Measurements from ENCODE around the gene MAP7D1. TPM values are rescaled to one million over a fixed set of nuclear protein-coding genes. Genes with fewer than 3 reads are reported as not detected.

The MAP7D1 gene
- total and polyA plus RNA-seq, 10 of the 15 experiments (the other 5 are each of a cell fraction or from before 2014, with no cell fraction given) = 4.4 to 97.6 (median 24.2) TPM

DNA sequence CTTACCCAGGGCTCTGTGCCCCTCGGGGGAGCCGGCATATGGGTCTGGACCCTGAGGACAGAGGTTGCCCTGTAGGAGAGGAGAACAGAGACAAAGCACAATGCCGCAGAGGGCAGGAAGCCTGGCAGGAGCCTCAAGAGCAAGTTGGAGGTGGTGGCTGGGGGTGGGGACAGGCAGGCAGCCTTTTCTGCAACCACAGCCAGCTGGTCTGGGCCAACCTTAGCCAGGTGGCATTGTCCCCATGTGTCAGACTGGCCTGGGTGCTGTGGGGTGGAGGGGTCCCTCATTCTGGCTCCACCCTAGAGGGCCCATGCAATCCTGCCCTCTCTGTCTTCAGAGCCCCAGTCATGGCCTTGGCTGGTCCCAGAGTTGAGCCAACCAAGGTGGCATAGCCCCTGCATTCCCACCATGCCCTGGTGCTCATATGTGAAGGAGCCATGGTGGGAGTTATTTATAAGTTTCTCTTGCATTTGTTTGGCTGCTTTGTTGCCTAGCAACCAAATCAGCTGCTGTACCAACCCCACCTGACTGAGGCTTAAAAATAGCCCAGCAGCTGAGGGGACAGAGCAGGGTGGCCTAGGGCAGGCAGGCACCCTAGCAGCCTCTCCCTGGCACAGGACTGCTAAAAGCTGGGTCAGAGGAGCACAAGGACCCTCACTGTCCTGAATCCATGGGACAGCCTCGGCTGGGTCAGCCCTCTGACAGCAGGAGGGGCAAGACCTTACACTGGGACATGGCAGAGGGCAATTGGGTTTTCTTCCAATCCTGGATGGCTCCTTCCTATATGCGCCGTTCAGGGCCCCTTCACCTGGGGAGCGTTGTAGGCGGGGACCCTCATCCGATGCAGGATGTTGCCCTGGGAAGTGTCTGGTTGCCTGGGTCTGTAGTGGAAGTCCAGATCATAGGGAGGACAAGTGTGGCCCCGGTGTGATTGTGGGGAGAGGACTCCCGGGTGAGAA lies 19.5 kb downstream of the MAP7D1 start:
- SMC1A ChIA-PET (ENCODE audit: uncharacterized antibody, unreplicated experiment) = interaction anchor here (1.1 kb wide), 1 partner anchor 26 kb away, joined by 5 read pairs; the partner anchor contains the start of gene TRAPPC3
- Histone ChIP-seq H3K36me3 (ENCODE audit: control insufficient read depth in 2 of 2, insufficient read depth in 2 of 2, low read length in 1 of 2) (peaks cover 19 to 57% of the 10 kb centered on the region in 2 experiments), H3K79me2 (ENCODE audit: control insufficient read depth, insufficient read depth, low read length) (no peaks in the 10 kb centered on the region), H3K9me3 (replicated peaks; ENCODE audit: control insufficient read depth, insufficient read depth, low read length) (no peaks in the 10 kb centered on the region), H3K9ac (ENCODE audit: control insufficient read depth, insufficient read depth, low read length) (no peak overlapping the region), H3K27me3 (replicated peaks in 1 of 2; ENCODE audit: control insufficient read depth in 2 of 2, insufficient read depth in 2 of 2, low read length in 1 of 2) (no peaks in the 10 kb centered on the region), H2AFZ (ENCODE audit: control insufficient read depth, low read depth, low read length) (no peak overlapping the region), H3K4me3 (no peak overlapping the region), H3K4me2 (ENCODE audit: control insufficient read depth, insufficient read depth) (no peak overlapping the region), H4K20me1 (ENCODE audit: control insufficient read depth, insufficient read depth) (no peaks in the 10 kb centered on the region; the same call in 1 of the 2 replicates), H3K27ac (ENCODE audit: control insufficient read depth, insufficient read depth) (no peak overlapping the region), H3K4me1 (ENCODE audit: control insufficient read depth, insufficient read depth, low read length) (no peaks in the 10 kb centered on the region)
- RAD21 ChIA-PET (ENCODE audit: unreplicated experiment) = no interaction called here
- FAIRE-seq (no peak), ATAC-seq (peak; percentile 70), DNase-seq (ENCODE audit: low read depth, low spot score) (no peak)
- intact Hi-C loops (cut with micrococcal nuclease; ENCODE audit: unreplicated experiment) (no loop called here), in situ Hi-C loops (cut with MboI) (no loop called here)
- WGBS (ENCODE audit: insufficient coverage, insufficient replicate concordance, low lambda C conversion rate, missing lambda C conversion rate) = 96% methylated on average over 11 of the region's 11 CpGs
- CTCF ChIA-PET = interaction anchor here (0.8 kb wide), 1 partner anchor 14 kb away, joined by 3 read pairs; no protein-coding TSS in a partner anchor
- BruUV-seq (replicated peaks) = no TSS peak
- POLR2A ChIA-PET = interaction anchor here (1.0 kb wide), 1 partner anchor 19 kb away, joined by 3 read pairs; the partner anchor contains the start of gene MAP7D1
- TF ChIP-seq BMI1 (IDR thresholded peaks at IDR 0.05; ENCODE audit: borderline replicate concordance) (peak; percentile 93), IKZF2 (IDR thresholded peaks at IDR 0.05) (no peak), KDM1A (IDR thresholded peaks at IDR 0.05; ENCODE audit: borderline replicate concordance) (no peak), KLF5 (IDR thresholded peaks at IDR 0.05; ENCODE audit: partially characterized antibody) (no peak), MYB (IDR thresholded peaks at IDR 0.05; ENCODE audit: borderline replicate concordance, low read depth, low read length) (no peak), NRF1 (conservative IDR thresholded peaks at IDR 0.05; ENCODE audit: low read depth, low read length) (no peak), MEF2B (IDR thresholded peaks at IDR 0.05; ENCODE audit: partially characterized antibody, poor library complexity, severe bottlenecking) (peak; percentile 71), PAX8 (IDR thresholded peaks at IDR 0.05) (no peak)
- TF ChIP-seq, protein P1, sequence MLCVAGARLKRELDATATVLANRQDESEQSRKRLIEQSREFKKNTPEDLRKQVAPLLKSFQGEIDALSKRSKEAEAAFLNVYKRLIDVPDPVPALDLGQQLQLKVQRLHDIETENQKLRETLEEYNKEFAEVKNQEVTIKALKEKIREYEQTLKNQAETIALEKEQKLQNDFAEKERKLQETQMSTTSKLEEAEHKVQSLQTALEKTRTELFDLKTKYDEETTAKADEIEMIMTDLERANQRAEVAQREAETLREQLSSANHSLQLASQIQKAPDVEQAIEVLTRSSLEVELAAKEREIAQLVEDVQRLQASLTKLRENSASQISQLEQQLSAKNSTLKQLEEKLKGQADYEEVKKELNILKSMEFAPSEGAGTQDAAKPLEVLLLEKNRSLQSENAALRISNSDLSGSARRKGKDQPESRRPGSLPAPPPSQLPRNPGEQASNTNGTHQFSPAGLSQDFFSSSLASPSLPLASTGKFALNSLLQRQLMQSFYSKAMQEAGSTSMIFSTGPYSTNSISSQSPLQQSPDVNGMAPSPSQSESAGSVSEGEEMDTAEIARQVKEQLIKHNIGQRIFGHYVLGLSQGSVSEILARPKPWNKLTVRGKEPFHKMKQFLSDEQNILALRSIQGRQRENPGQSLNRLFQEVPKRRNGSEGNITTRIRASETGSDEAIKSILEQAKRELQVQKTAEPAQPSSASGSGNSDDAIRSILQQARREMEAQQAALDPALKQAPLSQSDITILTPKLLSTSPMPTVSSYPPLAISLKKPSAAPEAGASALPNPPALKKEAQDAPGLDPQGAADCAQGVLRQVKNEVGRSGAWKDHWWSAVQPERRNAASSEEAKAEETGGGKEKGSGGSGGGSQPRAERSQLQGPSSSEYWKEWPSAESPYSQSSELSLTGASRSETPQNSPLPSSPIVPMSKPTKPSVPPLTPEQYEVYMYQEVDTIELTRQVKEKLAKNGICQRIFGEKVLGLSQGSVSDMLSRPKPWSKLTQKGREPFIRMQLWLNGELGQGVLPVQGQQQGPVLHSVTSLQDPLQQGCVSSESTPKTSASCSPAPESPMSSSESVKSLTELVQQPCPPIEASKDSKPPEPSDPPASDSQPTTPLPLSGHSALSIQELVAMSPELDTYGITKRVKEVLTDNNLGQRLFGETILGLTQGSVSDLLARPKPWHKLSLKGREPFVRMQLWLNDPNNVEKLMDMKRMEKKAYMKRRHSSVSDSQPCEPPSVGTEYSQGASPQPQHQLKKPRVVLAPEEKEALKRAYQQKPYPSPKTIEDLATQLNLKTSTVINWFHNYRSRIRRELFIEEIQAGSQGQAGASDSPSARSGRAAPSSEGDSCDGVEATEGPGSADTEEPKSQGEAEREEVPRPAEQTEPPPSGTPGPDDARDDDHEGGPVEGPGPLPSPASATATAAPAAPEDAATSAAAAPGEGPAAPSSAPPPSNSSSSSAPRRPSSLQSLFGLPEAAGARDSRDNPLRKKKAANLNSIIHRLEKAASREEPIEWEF (IDR thresholded peaks at IDR 0.05; ENCODE audit: insufficient replicate concordance, low read depth, low read length) = no peak
- TF ChIP-seq, protein P2, sequence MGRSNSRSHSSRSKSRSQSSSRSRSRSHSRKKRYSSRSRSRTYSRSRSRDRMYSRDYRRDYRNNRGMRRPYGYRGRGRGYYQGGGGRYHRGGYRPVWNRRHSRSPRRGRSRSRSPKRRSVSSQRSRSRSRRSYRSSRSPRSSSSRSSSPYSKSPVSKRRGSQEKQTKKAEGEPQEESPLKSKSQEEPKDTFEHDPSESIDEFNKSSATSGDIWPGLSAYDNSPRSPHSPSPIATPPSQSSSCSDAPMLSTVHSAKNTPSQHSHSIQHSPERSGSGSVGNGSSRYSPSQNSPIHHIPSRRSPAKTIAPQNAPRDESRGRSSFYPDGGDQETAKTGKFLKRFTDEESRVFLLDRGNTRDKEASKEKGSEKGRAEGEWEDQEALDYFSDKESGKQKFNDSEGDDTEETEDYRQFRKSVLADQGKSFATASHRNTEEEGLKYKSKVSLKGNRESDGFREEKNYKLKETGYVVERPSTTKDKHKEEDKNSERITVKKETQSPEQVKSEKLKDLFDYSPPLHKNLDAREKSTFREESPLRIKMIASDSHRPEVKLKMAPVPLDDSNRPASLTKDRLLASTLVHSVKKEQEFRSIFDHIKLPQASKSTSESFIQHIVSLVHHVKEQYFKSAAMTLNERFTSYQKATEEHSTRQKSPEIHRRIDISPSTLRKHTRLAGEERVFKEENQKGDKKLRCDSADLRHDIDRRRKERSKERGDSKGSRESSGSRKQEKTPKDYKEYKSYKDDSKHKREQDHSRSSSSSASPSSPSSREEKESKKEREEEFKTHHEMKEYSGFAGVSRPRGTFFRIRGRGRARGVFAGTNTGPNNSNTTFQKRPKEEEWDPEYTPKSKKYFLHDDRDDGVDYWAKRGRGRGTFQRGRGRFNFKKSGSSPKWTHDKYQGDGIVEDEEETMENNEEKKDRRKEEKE (IDR thresholded peaks at IDR 0.05) = no peak
